OCI-M2 (cell line): Measurements from ENCODE around the gene CRYM.
A peak's percentile ranks its signal among the peaks of the same experiment; 100 is the strongest.
"Not testable (repeated sequence)": the region's sequence is repeated elsewhere in the genome, so short reads cannot be mapped to it uniquely, and the experiment has no call there.

Experiments
- DNase-seq: peaks from one replicate; lab custom pipeline; 2025; ENCODE audit not compliant: unreplicated experiment; lab: John Stamatoyannopoulos, UW

Gene CRYM

GRCh38 chr16:21277927-21278706 is at the start of gene CRYM:
TSS of gene CRYM (minus strand) at chr16:21278290. CDS start at chr16:21278251, 39 bp downstream.
- DNase-seq, result peak; percentile 21

DNA sequence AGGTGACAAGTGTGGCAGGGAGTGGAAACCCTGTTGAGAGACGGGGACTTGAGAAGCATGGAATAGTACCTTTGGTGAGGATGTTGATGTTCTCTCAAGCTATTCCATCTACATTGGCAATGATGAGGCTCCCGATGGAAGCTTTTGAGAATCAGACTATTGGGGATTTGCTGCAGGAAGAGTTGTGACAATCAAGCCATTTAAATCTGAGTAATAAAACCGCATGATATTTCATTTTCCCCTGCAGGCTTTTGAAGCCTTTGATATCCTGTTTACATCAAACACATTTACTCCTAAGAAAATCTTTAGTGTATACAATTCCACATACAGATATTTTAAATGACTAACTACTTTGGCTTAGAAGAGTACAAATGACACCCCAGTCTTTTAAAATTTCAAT is 49.0 kb upstream of the CRYM start:
- no peak for DNase-seq

DNA sequence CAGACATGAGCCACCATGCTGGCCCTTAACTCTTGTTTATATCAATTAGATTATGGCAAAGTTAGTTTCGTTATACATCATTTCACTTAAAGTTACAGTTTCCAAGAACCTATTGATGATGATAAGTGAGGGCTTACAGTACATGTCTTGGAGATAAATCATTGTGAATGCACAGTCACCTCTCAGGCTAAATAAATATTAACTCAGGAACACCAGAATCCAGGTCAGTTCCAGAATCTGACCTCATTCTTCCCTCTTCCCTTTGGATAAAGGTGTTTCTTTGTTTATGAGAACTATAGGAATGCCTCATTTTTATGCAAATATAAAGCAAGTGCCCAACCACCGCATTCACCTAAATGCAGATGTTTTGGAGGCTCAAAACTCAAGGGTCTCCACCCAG is 48.4 kb upstream of the CRYM start:
- DNase-seq, result no peak

GRCh38 chr16:21324267-21324666 is 46.2 kb upstream of the CRYM start:
- no peak for DNase-seq

DNA sequence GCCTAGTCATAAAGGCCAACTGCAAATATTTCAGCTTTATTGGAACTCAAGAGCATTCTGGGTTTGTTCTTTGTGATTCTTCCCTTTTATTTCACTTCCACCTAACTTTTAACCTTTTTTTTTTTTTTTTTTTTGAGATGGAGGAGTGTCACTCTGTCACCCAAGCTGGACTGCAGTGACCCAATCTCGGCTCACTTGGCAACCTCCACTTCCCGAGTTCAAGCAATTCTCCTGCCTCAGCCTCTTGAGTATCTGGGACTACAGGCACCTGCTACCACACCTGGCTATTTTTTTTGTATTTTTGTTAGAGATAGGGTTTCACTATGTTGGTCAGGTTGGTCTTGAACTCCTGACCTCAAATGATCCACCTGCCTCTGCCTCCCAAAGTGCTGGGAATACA is 44.2 kb upstream of the CRYM start:
- not testable (repeated sequence) for DNase-seq

DNA sequence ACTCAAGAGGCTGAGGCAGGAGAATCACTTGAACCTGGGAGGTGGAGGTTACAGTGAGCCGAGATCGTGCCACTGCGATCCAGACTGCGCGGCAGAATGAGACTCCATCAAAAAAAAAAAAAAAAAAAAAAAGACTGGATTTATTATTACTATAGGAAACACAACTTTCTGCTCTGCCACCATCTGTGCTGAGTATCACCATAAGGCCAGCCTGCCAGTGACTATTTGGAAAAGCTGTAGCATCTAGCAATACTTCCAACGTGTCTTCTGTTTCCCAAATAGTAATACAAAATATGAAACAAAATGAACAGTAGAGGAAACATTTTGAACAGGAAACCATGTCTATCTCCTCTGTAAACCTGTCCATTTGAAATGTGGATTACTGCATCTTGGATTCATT is 43.6 kb upstream of the CRYM start:
- no peak for DNase-seq

DNA sequence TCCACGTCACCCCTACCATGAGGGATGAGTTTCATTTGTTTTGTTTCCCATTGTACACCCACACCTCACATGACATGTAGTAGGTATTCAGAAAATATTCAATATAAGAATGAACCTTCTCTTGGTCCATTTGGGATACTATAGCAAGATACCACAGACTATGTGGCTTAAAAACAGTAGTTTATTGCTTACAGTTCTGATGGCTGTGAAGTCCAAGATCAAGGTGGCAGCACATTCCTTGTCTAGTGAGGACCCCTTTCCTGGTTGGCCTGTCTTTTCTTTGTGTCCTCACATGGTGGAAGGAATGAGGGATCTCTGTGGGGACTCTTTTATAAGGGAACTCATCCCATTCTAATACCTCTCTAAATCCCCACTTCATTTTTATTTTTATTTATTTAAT is 36.2 kb upstream of the CRYM start:
- DNase-seq, result no peak

DNA sequence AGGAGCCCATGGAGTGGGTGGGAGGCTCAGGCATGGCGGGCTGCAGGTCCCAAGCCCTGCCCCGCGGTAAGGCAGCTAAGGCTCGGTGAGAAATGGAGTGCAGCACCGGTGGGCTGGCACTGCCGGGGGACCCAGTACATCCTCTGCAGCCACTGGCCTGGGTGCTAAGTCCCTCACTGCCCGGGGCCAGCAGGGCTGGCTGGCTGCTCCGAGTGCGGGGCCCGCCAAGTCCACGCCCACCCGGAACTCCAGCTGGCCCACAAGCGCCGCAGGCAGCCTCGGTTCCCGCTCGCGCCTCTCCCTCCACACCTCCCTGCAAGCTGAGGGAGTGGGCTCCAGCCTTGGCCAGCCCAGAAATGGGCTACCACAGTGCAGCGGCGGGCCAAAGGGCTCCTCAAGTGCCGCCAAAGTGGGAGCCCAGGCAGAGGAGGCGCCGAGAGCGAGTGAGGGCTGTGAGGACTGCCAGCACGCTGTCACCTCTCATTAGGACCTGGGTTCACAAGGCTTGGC is 34.8 kb upstream of the CRYM start:
- not testable (repeated sequence) for DNase-seq

- not testable (repeated sequence) for DNase-seq
These were observed 34.0 kb upstream of the CRYM start for GRCh38 chr16:21312046-21312445.

- DNase-seq, result not testable (repeated sequence)
These were observed 28.6 kb upstream of the CRYM start for GRCh38 chr16:21306712-21307111.

- no peak for DNase-seq
These were observed 24.9 kb upstream of the CRYM start for GRCh38 chr16:21302898-21303528.

GRCh38 chr16:21302454-21302853 is 24.4 kb upstream of the CRYM start:
- DNase-seq, result no peak

GRCh38 chr16:21301895-21302291 is 23.8 kb upstream of the CRYM start:
- DNase-seq, result no peak

DNA sequence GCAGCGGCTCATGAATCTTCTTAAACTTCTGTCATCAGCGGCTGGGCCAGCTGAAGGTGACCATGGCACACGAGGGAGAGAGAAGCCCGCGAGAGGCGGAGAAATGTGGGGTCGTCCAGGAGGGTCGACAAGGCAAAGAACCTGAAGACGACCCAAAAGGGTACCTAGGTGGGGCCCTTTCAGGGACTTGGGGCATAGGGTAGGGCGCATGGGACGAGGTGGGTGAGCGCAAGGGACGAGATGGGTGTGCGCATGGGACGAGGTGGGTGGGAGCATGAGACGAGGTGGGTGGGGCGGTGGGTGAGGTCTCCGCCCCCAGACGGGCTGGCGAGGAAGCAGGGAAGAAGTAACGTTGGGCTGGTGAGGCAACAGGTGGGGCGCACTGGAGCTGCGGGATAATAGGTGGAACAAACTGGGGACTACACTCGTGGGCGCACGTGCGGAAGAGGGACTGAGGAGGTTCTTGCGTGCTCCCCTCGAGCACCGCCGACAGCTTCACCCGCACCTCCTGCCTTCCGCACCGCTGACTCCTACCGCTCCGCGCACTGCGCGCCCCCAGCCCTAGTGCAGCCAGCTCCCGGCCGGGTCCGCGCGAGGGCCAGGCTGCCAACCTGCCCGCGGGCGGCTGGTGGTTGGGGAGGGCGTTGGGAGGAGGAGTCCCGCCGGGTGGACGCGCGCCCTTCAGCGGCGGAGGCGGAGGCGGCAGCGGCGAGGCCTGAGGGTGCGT is 23.2 kb upstream of the CRYM start:
- DNase-seq, result no peak

GRCh38 chr16:21300309-21301167 is 22.4 kb upstream of the CRYM start:
- peak; percentile 88 for DNase-seq

DNA sequence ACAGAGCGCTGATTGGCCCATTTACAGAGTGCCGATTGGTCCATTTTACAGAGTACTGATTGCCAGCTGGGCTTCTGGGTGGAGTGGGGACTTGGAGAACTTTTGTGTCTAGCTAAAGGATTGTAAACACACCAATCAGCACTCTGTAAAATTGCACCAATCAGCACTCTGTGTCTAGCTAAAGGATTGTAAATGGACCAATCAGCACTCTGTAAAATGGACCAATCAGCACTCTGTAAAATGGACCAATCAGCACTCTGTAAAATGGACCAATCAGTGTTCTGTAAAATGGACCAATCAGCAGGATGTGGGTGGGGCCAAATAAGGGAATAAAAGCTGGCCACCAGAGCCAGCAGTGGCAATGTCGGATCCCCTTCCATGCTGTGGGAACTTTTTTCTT is 11.7 kb upstream of the CRYM start:
- not testable (repeated sequence) for DNase-seq

DNA sequence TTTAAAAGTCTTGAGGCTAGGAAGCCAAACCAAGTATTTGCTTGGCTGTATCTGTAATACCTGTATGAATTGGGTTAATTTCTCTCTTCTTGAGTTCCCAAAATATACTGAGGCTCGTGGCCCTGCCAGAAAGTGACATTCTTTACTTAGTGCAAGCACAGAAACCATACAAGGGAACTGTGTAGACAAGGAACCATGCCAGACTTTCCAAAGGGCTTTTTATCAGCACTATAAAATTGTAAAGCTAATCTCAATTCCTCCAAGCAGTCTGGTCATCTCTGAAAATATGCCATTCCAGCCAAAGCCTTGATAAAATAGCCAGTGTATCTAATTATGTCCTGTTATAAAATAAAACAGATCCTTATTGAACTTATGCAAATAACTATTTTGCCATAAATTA is 7.2 kb upstream of the CRYM start:
- no peak for DNase-seq

GRCh38 chr16:21284414-21284813 is 6.3 kb upstream of the CRYM start:
- DNase-seq, result no peak

- DNase-seq, result no peak
These were observed 5.6 kb upstream of the CRYM start for GRCh38 chr16:21283521-21284289.
